Epidermal melanocyte (primary cell): ENCODE results near the gene ZNF438.
"Not testable (repeated sequence)": the region's sequence is repeated elsewhere in the genome, so short reads cannot be mapped to it uniquely, and the experiment has no call there.

Source experiments
- DNase-seq: peaks from one replicate; pipeline ENCODE4 v3.0.0; 2011; ENCODE audit warnings: low spot score; ENCODE audit not compliant: insufficient read length

Gene ZNF438

GRCh38 chr10:31031558-31032257 lies at the start of gene ZNF438:
Gene ZNF438, minus strand, starts transcription at chr10:31031865. Its CDS starts 154,831 bp downstream, at chr10:30877034.
- peak; percentile 61 for DNase-seq

GRCh38 chr10:31076610-31076988 lies 44.9 kb upstream of the ZNF438 start:
- DNase-seq, result no peak

GRCh38 chr10:31075881-31076609 lies 44.4 kb upstream of the ZNF438 start:
- DNase-seq, result no peak

- no peak for DNase-seq
These were observed 43.8 kb upstream of the ZNF438 start for GRCh38 chr10:31075434-31075833.

GRCh38 chr10:31074722-31075086 lies 43.0 kb upstream of the ZNF438 start:
- DNase-seq, result no peak

- no peak for DNase-seq
These were observed 42.5 kb upstream of the ZNF438 start for GRCh38 chr10:31073996-31074721.

GRCh38 chr10:31073211-31073610 lies 41.5 kb upstream of the ZNF438 start:
- DNase-seq, result no peak

GRCh38 chr10:31072451-31072850 lies 40.8 kb upstream of the ZNF438 start:
- DNase-seq, result no peak

GRCh38 chr10:31071232-31072005 lies 39.8 kb upstream of the ZNF438 start:
- no peak for DNase-seq

- DNase-seq, result no peak
These were observed 39.0 kb upstream of the ZNF438 start for GRCh38 chr10:31070691-31071090.

GRCh38 chr10:31070025-31070424 lies 38.4 kb upstream of the ZNF438 start:
- no peak for DNase-seq

- no peak for DNase-seq
These were observed 37.7 kb upstream of the ZNF438 start for GRCh38 chr10:31069411-31069810.

GRCh38 chr10:31064348-31064747 lies 32.7 kb upstream of the ZNF438 start:
- peak; percentile 32 for DNase-seq

GRCh38 chr10:31063841-31064240 lies 32.2 kb upstream of the ZNF438 start:
- DNase-seq, result no peak

- no peak for DNase-seq
These were observed 31.2 kb upstream of the ZNF438 start for GRCh38 chr10:31062856-31063255.

- DNase-seq, result no peak
These were observed 30.3 kb upstream of the ZNF438 start for GRCh38 chr10:31061941-31062340.

GRCh38 chr10:31058795-31059703 lies 27.4 kb upstream of the ZNF438 start:
- no peak for DNase-seq

GRCh38 chr10:31056678-31057077 lies 25.0 kb upstream of the ZNF438 start:
- not testable (repeated sequence) for DNase-seq

- no peak for DNase-seq
These were observed 24.0 kb upstream of the ZNF438 start for GRCh38 chr10:31055573-31056251.

- no peak for DNase-seq
These were observed 20.0 kb upstream of the ZNF438 start for GRCh38 chr10:31051703-31052102.
